Measurements from ENCODE around the gene SLC24A3.

DNA sequence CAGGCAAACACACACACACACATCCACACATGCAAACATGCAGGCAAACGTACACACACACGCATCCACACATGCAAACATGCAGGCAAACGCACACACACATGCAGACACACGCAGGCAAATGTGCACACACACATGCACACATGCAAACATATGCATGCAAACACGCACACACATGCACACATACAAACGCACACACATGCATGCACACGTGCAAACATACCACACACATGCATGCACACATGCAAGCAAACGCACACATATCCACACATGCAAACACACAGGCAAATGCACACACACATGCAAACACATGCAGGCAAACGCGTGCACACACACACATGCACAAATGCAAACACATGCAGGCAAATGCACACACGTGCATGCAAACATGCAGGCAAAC, 498.7 kb downstream of the SLC24A3 start:
- TF ChIP-seq, protein P1, sequence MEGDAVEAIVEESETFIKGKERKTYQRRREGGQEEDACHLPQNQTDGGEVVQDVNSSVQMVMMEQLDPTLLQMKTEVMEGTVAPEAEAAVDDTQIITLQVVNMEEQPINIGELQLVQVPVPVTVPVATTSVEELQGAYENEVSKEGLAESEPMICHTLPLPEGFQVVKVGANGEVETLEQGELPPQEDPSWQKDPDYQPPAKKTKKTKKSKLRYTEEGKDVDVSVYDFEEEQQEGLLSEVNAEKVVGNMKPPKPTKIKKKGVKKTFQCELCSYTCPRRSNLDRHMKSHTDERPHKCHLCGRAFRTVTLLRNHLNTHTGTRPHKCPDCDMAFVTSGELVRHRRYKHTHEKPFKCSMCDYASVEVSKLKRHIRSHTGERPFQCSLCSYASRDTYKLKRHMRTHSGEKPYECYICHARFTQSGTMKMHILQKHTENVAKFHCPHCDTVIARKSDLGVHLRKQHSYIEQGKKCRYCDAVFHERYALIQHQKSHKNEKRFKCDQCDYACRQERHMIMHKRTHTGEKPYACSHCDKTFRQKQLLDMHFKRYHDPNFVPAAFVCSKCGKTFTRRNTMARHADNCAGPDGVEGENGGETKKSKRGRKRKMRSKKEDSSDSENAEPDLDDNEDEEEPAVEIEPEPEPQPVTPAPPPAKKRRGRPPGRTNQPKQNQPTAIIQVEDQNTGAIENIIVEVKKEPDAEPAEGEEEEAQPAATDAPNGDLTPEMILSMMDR (conservative IDR thresholded peaks at IDR 0.05; ENCODE audit: low read depth, low read length), result no peak
- TF ChIP-seq EZH2 (IDR thresholded peaks at IDR 0.05; ENCODE audit: borderline replicate concordance, low read depth, low read length, poor library complexity, severe bottlenecking), result no peak
